Right renal pelvis (tissue), 4 donors: Measurements from ENCODE around the gene POLR2J. TPM values are rescaled to one million over a fixed set of nuclear protein-coding genes. Genes with fewer than 3 reads are reported as not detected.
"Not testable (repeated sequence)": the region's sequence is repeated elsewhere in the genome, so short reads cannot be mapped to it uniquely, and the experiment has no call there.

ENCODE experiments used
- DNase-seq, 4 donors: peaks; one replicate each; pipeline ENCODE4 v3.0.0-alpha.2; 2013; ENCODE audit warnings: low read depth in 4 of 4, low spot score in 3 of 4, missing footprints in 1 of 4
- polyA plus RNA-seq, 4 donors: library from polyadenylated mRNA; unstranded; fragments of 120-200 nt; gene quantifications; one replicate each; pipeline ENCODE4 v1.2.1, GENCODE V29; 2013; ENCODE audit not compliant: insufficient read length in 4 of 4

Gene POLR2J
- polyA plus RNA-seq, 4 donors: 29.4 to 43.7 (median 31.6) TPM

- not testable (repeated sequence) for DNase-seq
Observed at GRCh38 chr7:102496861-102497260, 18.1 kb upstream of the POLR2J start.

DNA sequence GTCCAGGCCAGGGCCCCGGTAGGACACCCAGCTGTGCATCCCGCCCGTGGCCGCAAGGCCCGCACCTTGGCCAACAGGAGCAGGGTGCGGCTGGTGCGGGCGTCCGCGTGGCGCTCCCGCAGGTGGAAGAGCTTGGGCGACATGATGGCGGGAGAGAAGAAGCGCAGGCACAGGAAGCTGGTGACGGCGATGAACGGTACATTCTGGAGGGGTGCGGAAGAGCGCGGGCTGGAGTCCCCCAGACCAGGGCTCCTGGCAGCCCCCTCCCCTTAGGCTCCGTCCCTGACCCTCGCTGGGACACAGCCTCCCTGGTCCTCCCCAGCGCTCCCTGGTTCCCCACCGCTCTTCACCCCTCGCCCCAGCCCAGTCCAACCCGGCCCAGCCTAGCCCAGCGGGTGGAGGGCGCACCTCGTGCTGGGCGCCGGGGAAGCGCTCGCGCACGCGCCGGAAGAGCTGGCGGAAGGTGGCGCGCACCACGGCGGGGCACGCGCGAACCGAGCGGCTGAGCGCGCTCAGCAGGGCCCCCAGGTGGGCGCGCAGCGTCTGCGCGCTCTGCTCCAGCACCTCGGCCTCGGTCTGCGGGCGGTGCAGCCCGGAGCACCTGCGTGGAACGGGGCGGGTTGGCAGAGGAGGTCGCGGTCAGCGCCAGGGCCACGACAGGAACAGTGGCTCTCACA lies 15.9 kb upstream of the POLR2J start:
- DNase-seq: not testable (repeated sequence)

GRCh38 chr7:102494026-102494425 lies 15.3 kb upstream of the POLR2J start:
- DNase-seq: not testable (repeated sequence)

GRCh38 chr7:102493220-102493935 lies 14.7 kb upstream of the POLR2J start:
- not testable (repeated sequence) for DNase-seq

DNA sequence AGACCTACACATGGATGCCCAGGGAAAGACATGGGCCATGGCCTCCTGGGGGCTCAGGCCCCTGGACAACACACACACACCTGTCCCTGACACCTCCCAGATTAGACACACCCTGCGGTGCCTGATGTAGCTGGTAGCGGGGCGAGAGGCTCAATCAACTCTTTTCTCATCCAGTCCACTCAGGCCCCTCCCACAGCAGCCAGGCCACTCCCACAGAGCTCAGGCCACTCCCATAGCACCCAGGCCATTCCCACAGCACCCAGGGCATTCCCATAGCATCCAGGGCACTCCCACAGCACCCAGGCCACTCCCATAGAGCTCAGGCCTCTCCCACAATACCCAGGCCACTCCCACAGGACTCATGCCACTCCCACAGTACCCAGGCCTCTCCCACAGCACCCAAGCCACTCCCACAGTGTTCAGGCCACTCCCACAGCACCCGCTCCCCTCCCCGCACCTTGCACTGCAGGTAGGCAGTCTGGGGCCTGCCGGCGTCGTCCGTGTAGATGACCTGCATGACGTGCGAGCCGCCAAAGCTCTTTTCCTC lies 11.9 kb upstream of the POLR2J start:
- not testable (repeated sequence) for DNase-seq

DNA sequence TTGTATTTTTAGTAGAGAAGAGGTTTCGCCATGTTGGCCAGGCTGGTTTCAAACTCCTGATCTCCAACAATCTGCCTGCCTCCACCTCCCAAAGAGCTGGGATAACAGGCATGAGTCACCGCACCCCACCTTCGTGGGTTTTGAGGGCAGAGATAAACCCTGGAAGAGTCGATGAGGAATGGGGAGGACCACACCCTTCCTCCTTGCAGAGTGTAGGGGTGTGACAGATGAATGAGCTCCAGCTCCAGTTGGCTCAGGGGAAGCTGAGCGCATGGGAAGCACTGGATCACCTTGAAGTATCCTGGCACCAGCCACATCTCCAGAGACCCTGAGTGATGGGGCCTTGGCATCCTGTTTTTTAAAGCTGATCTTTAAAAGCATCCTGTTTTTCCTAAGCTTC lies 5.6 kb upstream of the POLR2J start:
- not testable (repeated sequence) for DNase-seq

- DNase-seq: not testable (repeated sequence)
Observed at GRCh38 chr7:102481962-102482361, 3.2 kb upstream of the POLR2J start.

DNA sequence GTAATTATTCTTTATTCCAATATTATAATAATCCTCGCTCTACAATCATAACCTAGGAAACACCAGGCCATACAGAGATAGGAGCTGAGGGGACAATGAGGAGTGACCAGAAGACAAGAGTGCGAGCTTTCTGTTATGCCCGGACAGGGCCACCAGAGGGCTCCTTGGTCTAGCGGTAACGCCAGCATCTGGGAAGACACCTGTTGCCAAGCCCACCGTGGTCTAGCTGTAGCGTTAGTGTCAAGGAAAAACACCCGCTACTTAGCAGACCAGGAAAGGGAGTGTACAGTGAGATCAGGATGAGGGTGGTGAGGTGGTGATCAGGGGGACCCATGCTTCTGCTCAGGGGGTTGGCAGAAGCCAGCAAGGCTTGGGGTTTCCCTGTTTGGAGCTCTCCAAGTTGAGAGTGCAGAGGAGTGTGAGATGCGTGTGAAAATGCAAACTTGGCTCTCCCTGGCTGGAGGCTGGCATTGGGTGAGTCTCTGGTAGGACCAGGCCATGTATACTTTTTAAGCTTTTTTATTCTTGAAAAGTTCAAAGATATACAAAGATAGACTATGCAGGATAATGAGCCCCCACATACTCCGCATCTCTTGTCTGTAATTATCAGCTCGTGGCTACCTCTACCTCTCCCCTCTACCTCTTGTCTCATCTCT lies 1.4 kb upstream of the POLR2J start:
- not testable (repeated sequence) for DNase-seq

DNA sequence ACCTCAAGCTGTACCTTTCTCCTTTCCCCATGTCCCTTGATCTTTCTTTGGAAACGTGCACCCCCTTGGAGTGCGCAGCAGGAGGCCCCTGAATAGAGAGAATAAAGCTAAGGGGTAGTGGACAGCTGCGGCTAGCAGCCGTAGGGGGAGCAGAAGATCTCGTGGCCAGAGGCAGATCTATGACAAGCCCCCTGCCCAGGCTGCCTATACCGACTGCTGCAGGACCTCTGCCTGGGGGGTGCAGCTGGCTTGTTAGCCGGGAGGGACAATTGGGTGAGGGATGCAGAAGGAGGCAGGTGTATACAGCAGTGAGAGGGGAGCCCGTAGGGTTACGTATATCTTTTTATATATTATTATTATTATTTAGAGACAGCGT lies 475 bp upstream of the POLR2J start:
- DNase-seq: not testable (repeated sequence)

DNA sequence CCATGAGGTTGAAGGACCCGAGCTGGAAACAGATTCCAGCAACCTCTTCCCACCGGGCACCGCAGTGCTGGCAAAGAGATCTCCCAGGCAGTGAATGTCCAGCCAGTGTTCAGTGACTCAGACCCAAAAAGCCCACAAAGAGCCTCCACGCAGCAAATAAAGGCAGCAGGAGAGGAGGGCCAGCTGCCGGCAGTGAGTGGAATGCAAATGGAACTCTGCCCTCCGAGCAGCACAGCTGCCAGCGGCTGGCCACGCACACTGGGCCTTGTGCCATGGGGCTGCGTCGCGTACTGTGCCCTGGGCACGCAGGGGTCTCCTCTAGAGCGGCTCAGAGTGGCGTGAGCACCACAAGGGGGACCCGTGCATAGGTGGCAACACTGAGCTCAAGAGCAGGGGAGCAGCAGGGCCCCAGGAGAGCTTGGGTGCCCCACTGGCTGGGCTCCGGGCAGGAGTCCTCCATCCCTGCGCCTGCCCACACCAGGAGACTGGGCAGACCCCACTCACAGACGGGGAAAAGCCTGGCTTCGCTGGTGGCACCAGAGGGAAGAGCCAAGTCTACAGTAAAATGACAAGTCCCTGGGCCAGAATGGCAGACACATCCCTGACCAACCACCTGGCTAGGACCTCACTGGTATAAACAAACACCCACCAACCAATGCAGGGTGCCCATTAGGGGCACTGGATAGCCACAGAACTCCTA lies 3.8 kb downstream of the POLR2J start:
- DNase-seq: not testable (repeated sequence)

- not testable (repeated sequence) for DNase-seq
Observed at GRCh38 chr7:102474116-102474515, 4.6 kb downstream of the POLR2J start.

GRCh38 chr7:102473271-102473991 lies 5.3 kb downstream of the POLR2J start:
- no peak for DNase-seq

DNA sequence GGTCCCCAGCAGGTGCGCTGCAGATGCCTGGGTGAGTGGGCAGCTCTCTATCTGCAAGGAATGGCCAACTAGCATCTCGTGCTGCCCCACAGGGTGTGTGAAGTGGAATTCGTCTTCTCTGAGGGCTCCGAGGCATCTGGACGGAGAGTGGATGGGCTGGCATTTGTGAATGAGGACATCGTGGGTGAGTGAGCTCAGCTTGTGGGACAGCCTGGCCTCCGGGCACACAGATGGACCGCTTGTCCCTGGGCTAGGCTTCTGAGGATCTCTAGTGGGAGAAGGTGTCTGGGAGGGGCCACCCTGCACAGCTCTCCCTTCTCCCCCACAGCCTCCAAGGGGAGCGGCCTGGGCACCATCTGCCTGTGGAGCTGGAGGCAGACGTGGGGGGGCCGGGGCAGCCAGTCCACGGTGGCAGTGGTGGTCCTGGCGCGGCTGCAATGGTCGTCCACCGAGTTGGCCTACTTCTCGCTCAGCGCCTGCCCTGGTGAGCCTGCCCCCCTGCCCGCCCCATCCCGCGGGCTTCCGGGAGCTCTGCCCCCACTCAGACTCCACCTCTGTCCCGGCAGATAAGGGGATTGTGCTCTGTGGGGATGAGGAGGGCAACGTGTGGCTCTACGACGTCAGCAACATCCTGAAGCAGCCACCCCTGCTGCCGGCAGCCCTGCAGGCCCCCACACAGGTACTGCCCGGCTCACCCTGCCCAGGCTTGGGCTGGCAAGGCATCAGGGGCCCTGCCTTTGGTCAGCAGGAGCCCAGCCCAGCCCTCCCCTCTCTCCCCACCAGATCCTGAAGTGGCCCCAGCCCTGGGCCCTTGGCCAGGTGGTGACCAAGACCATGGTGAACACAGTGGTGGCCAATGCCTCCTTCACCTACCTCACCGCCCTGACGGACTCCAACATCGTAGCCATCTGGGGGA lies 6.3 kb downstream of the POLR2J start:
- DNase-seq: no peak

DNA sequence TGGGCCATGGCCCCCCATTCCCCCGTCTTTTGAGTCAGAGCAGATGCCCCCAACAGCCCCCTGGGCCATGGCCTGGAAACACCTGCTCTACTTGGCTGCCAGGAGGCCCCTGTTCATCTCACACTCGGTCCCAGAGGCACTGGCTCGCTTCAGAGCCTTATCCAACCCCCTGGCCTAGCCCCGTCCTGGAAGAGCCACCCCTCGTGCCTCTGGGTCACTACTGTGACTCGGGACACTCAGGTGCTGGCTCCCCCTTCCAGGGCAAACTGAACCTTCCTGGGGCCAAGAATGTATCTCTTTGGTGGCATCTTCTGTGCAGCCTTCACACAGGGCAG lies 7.0 kb downstream of the POLR2J start:
- no peak for DNase-seq

DNA sequence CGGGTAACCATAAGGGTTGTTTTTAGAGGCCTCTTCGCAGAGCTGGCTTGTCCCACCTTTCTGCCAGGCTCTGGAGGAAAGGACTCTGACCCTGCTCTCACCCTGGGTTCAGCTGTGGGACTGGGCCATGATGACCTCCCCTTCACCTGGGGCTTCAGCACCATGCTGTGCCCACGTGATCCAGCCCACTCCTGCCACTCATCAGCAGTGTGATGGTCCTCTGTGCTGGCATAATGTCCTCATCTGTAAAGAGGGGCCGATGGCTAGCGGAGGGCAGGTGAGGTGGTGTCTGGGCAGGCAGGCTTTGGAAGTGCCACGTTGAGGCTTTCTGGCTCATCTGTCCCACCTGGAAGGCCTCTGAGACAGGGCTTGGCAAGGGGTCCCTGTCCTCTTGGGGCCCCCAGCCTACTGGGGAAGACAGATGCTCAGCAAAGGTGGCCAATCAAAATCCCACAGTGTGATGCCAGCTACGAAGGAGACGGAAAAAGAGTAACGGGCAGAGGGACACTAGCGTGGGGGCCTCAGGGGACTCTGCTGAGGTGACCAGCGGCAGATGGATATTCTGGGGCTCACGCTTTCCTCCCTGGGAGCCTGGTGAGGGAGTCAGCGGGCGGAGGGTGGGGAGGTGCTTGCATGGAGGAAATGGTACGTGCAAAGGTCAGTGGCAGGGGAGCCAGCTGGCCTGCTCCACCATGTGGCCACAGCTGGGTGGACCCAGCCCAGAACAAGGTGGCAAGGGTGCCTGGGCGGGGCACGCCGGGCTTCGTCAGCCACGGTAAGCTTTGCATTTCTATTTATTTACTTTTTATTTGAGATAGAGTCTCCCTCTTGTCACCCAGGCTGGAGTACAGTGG lies 8.5 kb downstream of the POLR2J start:
- no peak for DNase-seq

DNA sequence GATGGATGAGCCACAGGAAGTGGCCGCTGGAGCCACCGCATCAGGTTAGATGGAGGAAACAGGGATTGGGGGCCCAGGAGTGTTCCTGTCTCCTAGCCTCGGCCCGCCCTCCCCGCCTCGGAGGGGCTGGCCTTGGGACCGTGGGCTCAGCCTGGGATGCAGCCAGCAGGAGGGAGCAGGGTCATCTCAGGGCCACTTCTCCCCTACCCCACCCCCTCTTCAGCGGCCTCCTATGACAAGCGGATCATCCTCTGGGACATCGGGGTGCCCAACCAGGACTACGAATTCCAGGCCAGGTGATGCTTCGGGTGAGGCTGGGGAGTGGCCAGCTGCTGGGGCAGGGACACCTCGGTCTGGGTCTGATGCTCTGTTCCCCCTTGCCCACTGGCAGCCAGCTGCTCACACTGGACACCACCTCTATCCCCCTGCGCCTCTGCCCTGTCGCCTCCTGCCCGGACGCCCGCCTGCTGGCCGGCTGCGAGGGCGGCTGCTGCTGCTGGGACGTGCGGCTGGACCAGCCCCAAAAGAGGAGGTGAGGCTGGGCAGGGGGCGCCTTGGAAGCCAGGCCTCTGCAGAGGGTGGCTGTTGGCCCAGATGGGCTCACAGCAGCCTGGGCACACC lies 9.3 kb downstream of the POLR2J start:
- DNase-seq: no peak

DNA sequence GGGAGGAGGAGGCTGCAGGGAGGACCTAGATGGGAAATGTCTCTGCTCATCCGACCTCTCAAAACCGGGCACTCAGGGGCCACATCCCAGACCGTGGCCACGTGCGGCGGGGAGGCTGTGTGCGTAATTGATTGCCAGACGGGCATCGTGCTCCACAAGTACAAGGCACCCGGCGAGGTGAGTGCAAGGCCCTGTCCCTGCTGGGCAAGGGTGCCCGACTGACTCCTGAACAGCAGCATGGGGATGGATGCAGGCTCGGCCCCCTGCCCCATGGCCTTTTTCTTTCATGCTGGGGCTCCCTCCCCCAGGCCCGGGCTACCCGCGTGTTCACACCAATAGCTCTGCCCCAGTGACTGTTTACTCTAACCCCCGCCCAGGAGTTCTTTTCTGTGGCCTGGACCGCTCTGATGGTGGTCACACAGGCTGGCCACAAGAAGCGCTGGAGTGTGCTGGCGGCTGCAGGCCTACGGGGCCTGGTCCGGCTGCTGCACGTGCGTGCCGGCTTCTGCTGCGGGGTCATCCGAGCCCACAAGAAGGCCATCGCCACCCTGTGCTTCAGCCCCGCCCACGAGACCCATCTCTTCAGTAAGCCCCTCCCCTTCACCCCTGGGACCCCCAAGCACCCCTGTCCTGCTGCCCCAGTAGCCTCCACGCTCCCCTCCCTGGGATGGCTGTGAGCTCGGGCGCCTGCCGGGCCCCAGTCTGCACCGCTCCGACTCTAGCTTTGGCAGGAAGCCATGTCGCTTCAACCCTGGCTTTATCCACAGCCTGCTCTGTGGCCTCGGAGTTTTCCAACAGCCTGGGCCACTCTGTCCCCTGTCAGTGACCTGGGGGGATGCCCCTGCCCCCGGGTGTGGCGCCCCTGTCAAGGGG lies 10.0 kb downstream of the POLR2J start:
- DNase-seq: no peak
